Right lobe of liver (tissue), 4 donors: ENCODE results near the gene MUS81.

Source experiments
- POLR2A ChIP-seq: fragments of 450-650 bp; IDR thresholded peaks from one replicate; pipeline ENCODE4 v1.6.1; 2017; ENCODE audit warnings: antibody characterized with exemption, mild to moderate bottlenecking
- TF ChIP-seq, protein P1 (sequence below), 4 donors: fragments of 200-600 bp in 3 of 4; fragments of 450-650 bp in 1 of 4; IDR thresholded peaks; one replicate each; pipeline versions ENCODE4 v1.5.1 to v1.8.0; 2016 to 2022; ENCODE audit warnings: antibody characterized with exemption in 4 of 4, mild to moderate bottlenecking in 2 of 4
- donor health status: DM: no; HTN: no; CAD: no.
- donor health status: DM: no; HTN: no; CAD: no.
- donor health status: DM: no; HTN: yes; CAD: no.

DNA sequence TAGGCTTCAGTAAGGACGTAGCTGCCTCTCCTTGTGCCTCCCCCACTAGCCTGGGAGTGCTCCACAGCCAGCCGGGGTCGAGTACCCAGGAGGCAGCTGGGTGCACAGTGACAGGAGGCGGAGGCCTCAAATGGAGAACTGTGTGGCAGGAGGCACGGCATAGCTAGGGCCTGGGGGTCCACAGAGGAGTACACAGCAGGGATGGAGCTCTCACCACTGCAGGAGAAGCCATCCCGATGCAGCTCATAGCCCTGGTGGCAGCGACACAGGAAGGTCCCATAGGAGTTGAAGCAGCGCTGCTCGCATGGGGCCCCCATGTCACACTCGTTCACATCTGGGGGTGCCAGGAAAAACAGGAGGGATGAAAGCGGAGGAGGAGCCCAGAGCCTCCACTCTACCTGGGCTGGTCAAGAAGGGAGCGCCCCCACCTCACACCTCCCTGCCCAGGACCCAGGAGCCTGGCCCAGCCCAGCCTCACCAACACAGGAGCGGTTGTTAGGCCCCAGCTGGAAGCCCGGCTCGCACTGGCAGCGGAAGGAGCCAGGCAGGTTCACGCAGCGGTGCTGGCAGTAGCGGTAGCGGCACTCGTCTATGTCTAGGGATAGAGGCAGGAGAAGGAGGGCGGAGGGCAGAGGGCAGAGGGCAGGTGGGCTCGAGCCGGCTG lies 9.5 kb downstream of the MUS81 start:
- TF ChIP-seq, protein P1, sequence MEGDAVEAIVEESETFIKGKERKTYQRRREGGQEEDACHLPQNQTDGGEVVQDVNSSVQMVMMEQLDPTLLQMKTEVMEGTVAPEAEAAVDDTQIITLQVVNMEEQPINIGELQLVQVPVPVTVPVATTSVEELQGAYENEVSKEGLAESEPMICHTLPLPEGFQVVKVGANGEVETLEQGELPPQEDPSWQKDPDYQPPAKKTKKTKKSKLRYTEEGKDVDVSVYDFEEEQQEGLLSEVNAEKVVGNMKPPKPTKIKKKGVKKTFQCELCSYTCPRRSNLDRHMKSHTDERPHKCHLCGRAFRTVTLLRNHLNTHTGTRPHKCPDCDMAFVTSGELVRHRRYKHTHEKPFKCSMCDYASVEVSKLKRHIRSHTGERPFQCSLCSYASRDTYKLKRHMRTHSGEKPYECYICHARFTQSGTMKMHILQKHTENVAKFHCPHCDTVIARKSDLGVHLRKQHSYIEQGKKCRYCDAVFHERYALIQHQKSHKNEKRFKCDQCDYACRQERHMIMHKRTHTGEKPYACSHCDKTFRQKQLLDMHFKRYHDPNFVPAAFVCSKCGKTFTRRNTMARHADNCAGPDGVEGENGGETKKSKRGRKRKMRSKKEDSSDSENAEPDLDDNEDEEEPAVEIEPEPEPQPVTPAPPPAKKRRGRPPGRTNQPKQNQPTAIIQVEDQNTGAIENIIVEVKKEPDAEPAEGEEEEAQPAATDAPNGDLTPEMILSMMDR (IDR thresholded peaks at IDR 0.05) = no peak
- TF ChIP-seq POLR2A = no peak
